ENCODE data around the gene SIN3B.

SIN3B gene

GRCh38 chr19:16824658-16825311 is 4.4 kb upstream of the SIN3B start:
- DNase-seq = no peak

- DNase-seq = no peak
Measured at GRCh38 chr19:16825312-16826052, 3.7 kb upstream of the SIN3B start.

DNA sequence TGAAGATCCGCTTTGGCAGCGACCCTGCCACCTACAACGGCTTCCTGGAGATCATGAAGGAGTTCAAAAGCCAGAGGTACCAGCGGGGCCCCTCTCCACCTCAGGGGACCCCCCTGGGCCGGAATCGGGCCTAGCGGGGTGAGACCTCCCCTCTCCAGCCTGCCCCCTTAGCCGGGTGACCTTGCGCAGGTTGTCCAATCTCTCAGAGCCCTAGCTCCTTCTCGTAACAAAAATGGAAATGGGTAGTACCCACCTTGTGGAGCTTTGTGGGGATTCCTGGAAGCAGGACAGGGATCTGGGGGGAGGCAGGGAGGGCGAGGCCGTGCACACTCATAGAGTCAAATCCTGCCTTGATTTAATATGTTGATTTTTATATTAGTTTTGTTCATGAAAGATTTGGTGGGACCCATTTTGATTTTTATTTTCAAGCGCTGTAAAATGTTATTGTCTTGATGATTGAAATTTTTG is 658 bp downstream of the SIN3B start:
- no peak for DNase-seq

DNA sequence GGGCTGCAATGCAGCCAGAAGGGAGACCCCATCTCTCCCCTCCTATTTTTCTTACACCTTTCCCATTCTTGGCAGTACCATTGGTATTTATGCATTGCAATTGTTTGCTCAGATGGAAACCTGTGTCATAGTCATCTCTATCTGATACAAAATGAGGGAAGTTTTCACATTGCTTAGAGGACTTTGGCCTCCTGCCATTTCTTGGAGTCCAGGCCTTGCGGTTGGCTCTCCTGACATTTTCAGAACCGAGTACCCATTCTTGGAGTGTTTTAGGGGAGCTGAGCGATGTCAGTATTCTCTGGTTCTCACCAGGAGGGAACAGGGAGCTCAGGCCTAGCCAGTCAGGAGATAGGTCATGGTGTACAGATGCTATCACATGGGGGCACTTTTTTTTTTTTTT is 1.5 kb downstream of the SIN3B start:
- DNase-seq = no peak

- no peak for DNase-seq
Measured at GRCh38 chr19:16831531-16831930, 2.3 kb downstream of the SIN3B start.

DNA sequence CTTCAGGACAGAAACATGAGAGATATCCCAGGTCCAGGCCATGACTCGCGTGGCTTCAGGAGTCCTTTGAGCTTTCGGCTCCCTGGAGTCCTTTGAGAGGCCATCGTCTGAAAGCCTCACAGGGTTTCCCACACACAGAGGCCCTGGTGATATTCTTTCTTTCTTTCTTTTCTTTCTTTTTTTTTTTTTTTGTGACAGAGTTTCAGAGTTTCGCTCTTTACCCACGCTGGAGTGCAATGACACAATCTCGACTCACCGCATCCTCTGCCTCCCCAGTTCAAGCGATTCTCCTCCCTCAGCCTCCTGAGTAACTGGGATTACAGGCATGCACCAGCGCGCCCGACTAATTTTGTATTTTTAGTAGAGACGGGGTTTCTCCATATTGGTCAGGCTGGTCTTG is 5.5 kb downstream of the SIN3B start:
- DNase-seq = no peak

DNA sequence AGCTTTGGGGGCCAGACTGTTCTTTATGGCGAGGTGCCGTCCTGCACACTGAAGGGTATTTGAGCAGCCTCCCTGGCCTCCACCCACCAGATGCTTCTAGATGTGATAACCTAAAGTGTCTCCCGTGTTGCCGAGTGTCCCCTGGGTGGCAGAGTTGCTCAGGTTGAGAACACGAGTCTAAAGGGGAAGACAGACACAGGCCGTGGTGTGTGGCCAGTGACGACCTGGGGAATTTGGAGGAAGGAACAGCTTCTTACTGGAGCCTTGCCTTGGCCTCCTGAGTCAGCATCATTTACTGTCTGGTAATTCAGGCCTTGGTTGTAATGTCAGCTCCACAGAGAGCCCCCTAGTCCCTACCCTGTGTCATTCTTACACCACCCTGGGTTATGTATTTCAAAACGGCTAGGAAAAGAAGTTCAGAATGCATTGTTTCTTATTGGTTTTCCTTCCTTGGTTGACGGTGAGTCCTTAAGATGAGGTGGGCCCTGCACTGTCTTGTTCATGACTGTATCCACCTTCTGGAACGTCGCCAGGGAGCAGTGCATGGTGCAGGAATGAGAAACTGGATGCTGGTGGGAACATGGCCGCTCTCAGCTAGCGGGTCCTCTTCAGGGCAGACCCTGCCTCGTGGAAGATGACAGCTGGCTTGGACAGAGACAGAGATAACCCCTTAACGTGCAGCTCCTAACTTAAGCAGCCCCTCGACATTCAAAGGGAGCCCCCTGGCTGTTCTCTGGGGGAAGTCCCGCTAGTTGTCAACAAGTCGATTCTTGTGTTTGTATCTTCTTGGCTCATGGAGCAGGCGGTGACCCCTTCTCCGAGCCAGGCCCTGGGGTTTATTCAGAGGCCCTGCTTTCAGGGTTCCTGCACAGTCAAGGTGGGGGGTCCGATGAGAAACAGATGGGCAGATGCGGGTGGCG is 7.2 kb downstream of the SIN3B start:
- DNase-seq = peak; percentile 9 to 68

- no peak for DNase-seq
Measured at GRCh38 chr19:16837035-16837362, 7.8 kb downstream of the SIN3B start.

GRCh38 chr19:16841391-16841926 is 12.3 kb downstream of the SIN3B start:
- DNase-seq = no peak

- no peak for DNase-seq
Measured at GRCh38 chr19:16846901-16847300, 17.7 kb downstream of the SIN3B start.

GRCh38 chr19:16847430-16847829 is 18.2 kb downstream of the SIN3B start:
- no peak for DNase-seq

GRCh38 chr19:16849168-16849567 is 20.0 kb downstream of the SIN3B start:
- DNase-seq = no peak

GRCh38 chr19:16850133-16850532 is 20.9 kb downstream of the SIN3B start:
- DNase-seq = no peak

DNA sequence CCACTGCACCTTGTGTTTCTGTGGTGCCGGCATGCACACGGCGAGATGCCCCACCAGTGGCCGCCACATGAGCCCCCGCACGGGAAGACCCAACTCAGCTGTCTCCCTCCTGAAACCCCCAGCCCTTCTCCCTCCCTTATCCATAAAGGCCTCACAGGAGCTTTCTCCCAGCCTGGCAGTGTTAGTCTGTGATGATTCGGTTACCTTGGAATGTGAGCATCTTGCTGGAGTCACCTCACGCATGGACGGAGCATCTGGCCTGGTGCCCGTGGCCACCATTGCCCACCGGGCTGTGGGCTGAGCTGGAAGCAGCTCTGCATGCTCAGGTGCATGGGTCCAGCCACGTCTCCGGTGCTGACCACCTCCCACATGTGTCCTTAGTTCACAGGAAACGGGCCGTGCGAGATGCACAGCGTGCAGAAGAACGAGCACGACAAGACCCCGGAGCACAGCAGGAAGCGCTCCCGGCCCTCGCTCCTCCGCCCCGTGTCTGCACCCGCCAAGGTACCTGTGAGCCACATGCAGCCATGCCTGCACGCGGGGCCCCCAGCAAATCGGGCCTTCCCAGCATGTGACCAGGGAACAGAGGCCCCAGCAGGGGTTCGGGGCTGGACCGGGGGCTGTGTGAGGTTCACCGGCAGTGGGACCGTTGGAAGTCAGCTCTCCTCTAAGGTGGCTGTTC is 22.0 kb downstream of the SIN3B start:
- no peak for DNase-seq

DNA sequence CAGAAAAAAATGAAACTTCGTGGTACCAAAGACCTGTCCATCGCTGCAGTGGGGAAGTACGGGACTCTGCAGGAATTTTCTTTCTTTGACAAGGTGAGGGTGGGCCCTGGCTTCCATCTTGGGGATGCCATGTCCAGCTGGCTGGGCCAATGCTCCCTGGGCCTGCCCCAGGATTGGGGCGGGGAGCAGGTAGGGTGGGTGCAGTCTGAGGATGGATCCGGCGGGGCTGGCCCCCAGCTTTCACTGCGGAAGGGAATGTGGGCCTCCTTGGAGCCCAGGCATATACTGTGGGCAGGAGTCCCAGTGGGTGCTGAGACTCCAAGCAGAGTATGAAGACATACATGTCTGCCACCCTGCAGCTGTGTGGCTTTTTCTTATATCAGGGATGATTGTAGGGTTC is 23.9 kb downstream of the SIN3B start:
- no peak for DNase-seq

DNA sequence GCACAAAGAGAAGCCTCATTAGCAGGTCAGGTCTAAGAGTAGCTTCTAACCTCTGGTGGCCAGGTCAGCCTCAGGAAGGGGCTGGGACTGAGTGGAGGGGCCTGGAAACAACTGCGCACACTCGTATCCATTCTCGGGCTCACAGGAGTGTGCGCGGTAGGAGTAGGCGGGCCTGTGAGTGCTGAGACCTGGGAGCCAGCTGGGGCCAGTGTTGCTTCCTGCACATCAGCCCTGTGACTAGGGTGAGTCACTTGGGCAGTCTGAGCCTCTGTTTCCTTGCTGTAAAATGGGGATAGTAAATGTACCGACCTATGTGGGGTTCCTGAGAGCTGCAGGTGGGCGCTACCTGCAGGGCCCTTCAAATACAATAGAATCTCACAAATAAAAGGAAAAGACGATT is 26.9 kb downstream of the SIN3B start:
- no peak for DNase-seq

GRCh38 chr19:16859626-16860025 is 30.4 kb downstream of the SIN3B start:
- no peak for DNase-seq

GRCh38 chr19:16860118-16860517 is 30.9 kb downstream of the SIN3B start:
- DNase-seq = no peak

DNA sequence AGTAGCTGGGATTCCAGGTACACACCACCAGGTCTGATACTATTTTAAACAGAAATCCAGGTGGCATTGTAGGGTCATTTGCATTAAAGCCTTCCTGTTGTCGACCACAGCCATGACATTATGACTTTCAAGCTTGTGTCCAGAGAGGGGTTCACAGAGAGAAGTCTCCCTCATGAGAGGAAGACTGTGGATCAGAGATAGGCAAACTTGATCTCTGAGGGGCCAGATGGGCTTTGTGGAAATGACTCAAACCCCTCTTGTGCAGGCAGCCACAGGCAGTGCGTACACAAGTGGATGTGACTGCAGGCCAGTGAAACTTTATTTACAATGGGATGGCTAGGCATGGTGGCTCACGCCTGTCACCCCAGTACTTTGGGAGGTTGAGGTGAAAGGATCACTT is 31.8 kb downstream of the SIN3B start:
- DNase-seq = no peak

DNA sequence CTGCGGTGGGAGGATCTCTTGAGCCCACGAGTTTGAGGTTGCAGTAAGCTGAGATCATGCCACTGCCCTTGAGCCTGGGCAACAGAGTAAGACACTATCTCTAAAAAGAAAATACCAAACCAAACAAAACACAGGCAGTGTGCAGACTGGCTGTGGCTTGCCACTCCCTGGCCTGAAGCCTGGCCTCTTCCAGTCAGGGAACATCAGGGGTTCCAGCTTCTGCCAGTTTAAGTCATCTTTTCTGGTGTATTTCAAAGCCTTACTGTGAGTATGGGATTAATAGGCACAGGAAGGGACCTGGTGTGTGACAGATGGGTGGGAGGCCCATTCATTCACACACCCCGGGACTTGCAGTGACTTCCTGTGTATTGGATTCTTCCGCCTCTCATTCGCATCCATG is 32.6 kb downstream of the SIN3B start:
- DNase-seq = no peak

DNA sequence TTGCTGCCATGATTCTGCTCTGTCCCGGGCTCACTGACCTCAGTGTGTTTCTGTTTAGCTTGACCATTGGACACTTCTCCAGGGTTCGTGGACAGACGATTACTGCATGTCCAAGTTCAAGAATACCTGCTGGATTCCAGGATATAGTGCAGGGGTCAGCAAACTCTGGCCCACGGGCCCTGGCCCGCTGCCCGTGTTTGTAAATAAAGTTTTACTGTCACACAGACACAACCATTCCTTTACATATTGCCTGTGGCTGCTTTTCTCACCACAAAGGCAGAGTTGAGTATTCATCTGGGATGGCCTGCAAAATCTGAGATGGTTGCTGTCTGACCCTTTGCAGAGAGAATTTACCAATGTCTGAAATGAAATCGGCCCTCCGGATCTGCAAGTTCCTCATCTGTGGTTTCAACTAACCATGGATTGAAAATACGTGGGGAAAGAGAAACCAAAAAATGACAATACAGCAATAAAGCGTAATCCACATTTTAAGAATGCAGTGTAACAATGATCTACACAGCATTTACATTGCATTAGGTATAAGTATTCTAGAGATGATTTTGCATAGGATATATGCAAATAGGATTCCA is 33.7 kb downstream of the SIN3B start:
- DNase-seq = no peak

- DNase-seq = no peak
Measured at GRCh38 chr19:16867211-16867610, 38.0 kb downstream of the SIN3B start.

All from CD4-positive, alpha-beta T cell treated with Interleukin-1 beta for 1 hour (primary cell).